Esophagus (tissue), 2 donors: ENCODE data around the gene MICALL1. TPM values are rescaled to one million over a fixed set of nuclear protein-coding genes. Genes with fewer than 3 reads are reported as not detected.

ENCODE experiments used
- H3K27ac ChIP-seq, 2 donors: one replicate each; pipeline ENCODE4 v1.5.1; 2013; ENCODE audit warnings: low read depth in 2 of 2, mild to moderate bottlenecking in 2 of 2, inconsistent platforms in 1 of 2, low read length in 1 of 2, moderate library complexity in 1 of 2
- H3K27me3 ChIP-seq, 2 donors: one replicate each; pipeline ENCODE4 v1.6.1; 2013; ENCODE audit warnings: low read length in 2 of 2, control low read depth in 1 of 2, mild to moderate bottlenecking in 1 of 2; ENCODE audit not compliant: insufficient read depth in 2 of 2, control insufficient read depth in 1 of 2
- H3K36me3 ChIP-seq, 2 donors: one replicate each; pipeline ENCODE4 v1.6.1; 2013; ENCODE audit warnings: low read length in 1 of 2; ENCODE audit not compliant: control insufficient read depth in 2 of 2, insufficient read depth in 2 of 2
- H3K4me1 ChIP-seq, 2 donors: one replicate each; pipeline ENCODE4 v1.6.1; 2013; ENCODE audit warnings: low read length in 1 of 2; ENCODE audit not compliant: control insufficient read depth in 2 of 2, insufficient read depth in 2 of 2
- H3K4me3 ChIP-seq, 2 donors: one replicate each; pipeline ENCODE4 v1.5.1; 2013; ENCODE audit warnings: low read length in 2 of 2, mild to moderate bottlenecking in 2 of 2, low read depth in 1 of 2, moderate library complexity in 1 of 2
- H3K9me3 ChIP-seq, 2 donors: one replicate each; pipeline ENCODE4 v1.6.1; 2013; ENCODE audit warnings: mild to moderate bottlenecking in 2 of 2, low read depth in 1 of 2, low read length in 1 of 2, moderate library complexity in 1 of 2; ENCODE audit not compliant: control insufficient read depth in 2 of 2, insufficient read depth in 1 of 2
- WGBS, 2 donors: extraction: QIAGEN DNeasy Blood & Tissue Kit; methylation state at CpG; one replicate each; pipeline ENCODE4 v1.1.7; 2013; 5-methylcytosine and 5-hydroxymethylcytosine counted together
- polyA plus RNA-seq, 2 donors: library from polyadenylated mRNA; stranded (reverse); fragments of 200-250 nt; gene quantifications; one replicate each; pipeline ENCODE4 v1.2.3, GENCODE V29; 2013
- donor health status: healthy with polysubstance abuse.
- donor health status: Bipolar disorder and iron deficiency.

The MICALL1 gene
- polyA plus RNA-seq, 2 donors, result 41.7 to 44.1 TPM

DNA sequence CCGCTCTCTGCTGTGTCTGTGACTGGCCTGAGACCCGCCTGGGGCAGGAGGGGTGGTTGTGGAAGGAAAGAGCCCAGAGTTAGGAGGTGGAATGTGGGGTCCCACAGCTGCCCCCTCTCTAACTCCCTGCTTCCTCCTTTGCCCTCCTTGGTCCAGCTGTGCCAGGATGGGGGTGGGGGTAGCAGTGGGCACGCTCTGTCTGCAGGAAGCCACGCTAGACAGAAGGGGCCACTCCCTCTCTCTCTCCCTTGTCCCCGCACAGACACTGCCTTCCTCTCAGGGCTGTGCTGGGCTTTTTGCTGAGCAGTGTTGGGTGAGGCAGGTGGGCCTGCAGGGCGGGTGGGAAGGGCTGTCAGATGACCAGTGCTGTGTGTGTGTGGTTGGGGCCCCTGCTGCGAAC lies 80.3 kb downstream of the MICALL1 start:
- 82 to 90% methylated on average over 7 of the region's 7 CpGs for WGBS, 2 donors
- H3K4me3 ChIP-seq, result no peak overlapping the region
- no peak overlapping the region for H3K27ac ChIP-seq

DNA sequence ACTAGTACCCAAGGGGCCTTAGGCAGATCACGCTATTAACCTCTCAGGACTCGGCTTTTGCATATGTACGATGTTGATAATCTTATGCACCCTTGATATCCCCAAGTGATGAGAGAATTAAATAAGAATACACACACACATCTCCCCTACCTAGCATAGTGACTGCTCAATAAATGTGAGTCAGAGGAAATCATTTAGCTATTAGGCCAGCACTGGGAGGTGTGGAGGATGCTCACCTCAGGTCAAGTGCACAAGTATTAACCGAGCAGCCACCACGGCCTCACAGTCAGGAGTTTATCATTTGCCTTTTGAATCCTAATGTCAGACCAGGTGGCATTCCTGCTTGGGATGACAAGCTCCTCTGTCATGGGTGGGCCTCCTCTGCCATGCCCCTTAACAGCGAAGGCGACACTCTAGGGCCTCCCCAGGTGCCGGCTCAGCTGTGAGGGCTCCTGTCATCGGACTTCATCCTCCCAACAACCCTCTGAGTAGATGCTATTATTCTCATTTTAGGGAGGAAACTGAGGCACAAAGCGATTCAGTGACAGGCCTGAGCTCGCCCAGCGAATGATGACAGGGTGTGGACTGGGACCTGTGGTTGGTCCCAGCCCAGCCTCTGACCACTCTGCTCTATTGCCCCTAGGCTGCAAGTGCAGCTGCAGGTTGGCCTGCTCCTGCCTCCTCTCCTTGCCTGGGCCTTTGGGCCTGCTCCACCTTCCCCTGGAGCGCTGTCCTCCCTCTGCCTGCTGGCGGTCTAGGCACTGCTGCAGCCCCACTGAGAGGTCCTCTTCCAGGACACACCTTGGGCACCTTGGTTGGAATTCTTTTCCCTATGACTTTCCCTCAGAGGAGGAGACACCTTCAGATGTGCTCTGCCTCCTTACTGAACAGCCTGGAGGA lies 83.3 kb downstream of the MICALL1 start:
- Histone ChIP-seq H3K27me3 (no peaks in the 10 kb centered on the region), H3K27ac (no peak overlapping the region), H3K4me3 (no peak overlapping the region), H3K4me1 (no peaks in the 10 kb centered on the region), H3K9me3 (no peaks in the 10 kb centered on the region), H3K36me3 (peaks cover 0 to 9% of the 10 kb centered on the region in 2 donors)
- WGBS, 2 donors, result 91 to 92% methylated on average over 14 of the region's 14 CpGs

More for the DNA sequence above, 80.3 kb downstream of the MICALL1 start:
- Histone ChIP-seq H3K9me3 (no peaks in the 10 kb centered on the region), H3K36me3 (peaks cover 0 to 9% of the 10 kb centered on the region in 2 donors), H3K27me3 (no peaks in the 10 kb centered on the region), H3K4me1 (no peaks in the 10 kb centered on the region)

DNA sequence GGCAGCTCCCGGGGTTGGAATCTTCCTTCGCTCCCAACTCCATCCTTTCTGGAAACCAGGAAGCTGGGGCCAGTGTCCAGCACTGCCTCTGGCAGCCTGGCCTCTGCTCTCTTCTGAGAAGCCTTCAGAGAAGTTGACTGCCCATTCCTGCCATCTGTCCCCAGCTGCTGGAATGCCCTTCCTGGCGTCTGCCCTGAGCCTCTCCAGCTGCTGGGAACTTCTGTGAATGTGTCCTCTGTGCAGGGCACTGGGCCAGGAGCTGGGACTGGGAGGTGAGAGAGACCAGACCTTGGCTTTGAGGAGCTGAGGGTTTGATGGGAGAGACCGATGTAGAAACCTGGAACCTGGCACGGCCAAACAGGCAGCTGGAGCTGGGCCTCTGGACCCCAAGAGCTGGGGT lies 84.2 kb downstream of the MICALL1 start:
- Histone ChIP-seq H3K36me3 (peaks cover 0 to 9% of the 10 kb centered on the region in 2 donors), H3K27me3 (no peaks in the 10 kb centered on the region), H3K27ac (no peak overlapping the region), H3K4me3 (no peak overlapping the region), H3K9me3 (no peaks in the 10 kb centered on the region), H3K4me1 (no peaks in the 10 kb centered on the region)
- WGBS, 2 donors, result 70 to 80% methylated on average over 5 of the region's 5 CpGs

DNA sequence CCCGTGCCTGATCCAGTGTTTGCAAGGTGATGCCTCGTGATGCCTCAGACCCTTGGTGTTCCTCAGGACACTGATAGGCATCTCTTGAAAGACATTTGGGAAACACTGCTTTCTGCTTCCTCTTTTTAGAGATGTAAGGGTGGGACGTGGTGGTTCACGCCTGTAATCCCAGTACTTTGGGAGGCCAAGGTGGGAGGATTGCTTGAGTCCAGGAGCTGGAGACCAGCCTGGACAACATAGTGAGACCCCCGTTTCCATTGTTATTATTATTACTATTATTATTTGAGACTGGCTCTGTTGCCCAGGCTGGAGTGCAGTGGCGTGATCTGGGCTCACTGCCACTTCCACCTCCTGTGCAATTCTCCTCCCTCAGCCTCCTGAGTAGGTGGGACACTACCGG lies 84.8 kb downstream of the MICALL1 start:
- peaks cover 0 to under 1% of the 10 kb centered on the region in 2 donors for H3K4me1 ChIP-seq
- peaks cover 0 to 9% of the 10 kb centered on the region in 2 donors for H3K36me3 ChIP-seq
- H3K27me3 ChIP-seq, result no peaks in the 10 kb centered on the region
- no peak overlapping the region for H3K27ac ChIP-seq
- 88 to 92% methylated on average over 7 of the region's 7 CpGs for WGBS, 2 donors
- H3K4me3 ChIP-seq, result no peak overlapping the region
- no peaks in the 10 kb centered on the region for H3K9me3 ChIP-seq

DNA sequence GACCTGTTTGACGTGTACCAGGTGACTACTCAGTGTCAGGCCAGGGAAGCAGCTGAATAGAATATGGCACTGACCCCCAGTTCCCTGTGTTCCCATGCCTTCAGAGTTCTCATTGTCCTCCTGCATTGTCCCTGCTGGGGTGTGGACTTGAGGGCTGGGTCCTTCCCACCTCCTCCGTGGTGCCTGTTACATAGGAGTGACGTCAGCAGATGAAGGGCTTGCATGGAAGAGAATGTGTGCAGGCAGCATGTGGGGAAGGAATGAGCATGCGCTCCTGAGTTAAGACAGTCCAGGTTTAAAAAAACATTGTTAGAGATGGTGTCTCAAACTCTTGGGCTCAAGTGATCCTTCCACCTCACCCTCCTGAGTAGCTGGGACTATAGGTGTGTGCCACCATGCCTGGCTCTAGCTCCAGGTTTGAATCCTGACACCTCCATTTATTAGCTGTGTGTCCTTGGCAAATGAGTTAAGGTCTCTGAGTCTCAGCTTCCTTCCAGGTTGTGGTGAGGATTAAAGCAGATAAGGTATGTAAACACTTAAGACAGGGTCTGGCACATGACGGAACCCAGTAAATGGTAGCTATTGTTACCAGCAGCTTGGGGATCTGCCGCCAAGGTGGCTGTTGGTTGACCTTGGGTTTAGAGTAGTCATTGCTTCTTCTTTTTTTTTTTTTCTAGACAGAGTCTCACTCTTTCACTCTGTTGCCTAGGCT lies 85.8 kb downstream of the MICALL1 start:
- WGBS, 2 donors, result 67 to 76% methylated on average over 6 of the region's 6 CpGs
- H3K9me3 ChIP-seq, result no peaks in the 10 kb centered on the region
- no peak overlapping the region for H3K27ac ChIP-seq
- peaks cover 0 to 5% of the 10 kb centered on the region in 2 donors for H3K36me3 ChIP-seq
- H3K4me3 ChIP-seq, result no peak overlapping the region
- no peaks in the 10 kb centered on the region for H3K27me3 ChIP-seq
- H3K4me1 ChIP-seq, result peaks cover 0 to 8% of the 10 kb centered on the region in 2 donors

Other genes with a start within 250 kb of the MICALL1 start
- gene PDXP, start 247.6 kb upstream of the MICALL1 start, polyA plus RNA-seq, result 1 to 10 TPM; 1.4 to 2.2 TPM
- gene LGALS1, start 230.7 kb upstream of the MICALL1 start, polyA plus RNA-seq, result 100 to 1,000 TPM; 160 to 194 TPM
- gene NOL12, start 220.0 kb upstream of the MICALL1 start, polyA plus RNA-seq, result 10 to 100 TPM; 35.2 to 43.3 TPM
- 10 to 100 TPM; 57.8 to 63.8 TPM for gene TRIOBP, start 209.2 kb upstream of the MICALL1 start, polyA plus RNA-seq
- 10 to 100 TPM; 20.1 to 31.8 TPM for gene GCAT, start 98.4 kb upstream of the MICALL1 start, polyA plus RNA-seq
- gene GALR3, start 82.9 kb upstream of the MICALL1 start, polyA plus RNA-seq, result under 1 TPM in 1 of 2 donors, not detected in 1; 0.02 TPM
- gene ANKRD54, start 62.0 kb upstream of the MICALL1 start, polyA plus RNA-seq, result 10 to 100 TPM; 15.2 to 18.7 TPM
- 100 to 1,000 TPM; 113 to 265 TPM for gene EIF3L, start 56.9 kb upstream of the MICALL1 start, polyA plus RNA-seq
- gene C22orf23, start 47.3 kb downstream of the MICALL1 start, polyA plus RNA-seq, result under 1 TPM; 0.16 to 0.39 TPM
- gene POLR2F, start 47.4 kb downstream of the MICALL1 start, polyA plus RNA-seq, result 100 to 1,000 TPM in 1 of 2 donors, 10 to 100 TPM in 1; 84.8 to 114 TPM
- gene SOX10, start 78.3 kb downstream of the MICALL1 start, polyA plus RNA-seq, result under 1 TPM; 0.63 to 0.99 TPM
- 10 to 100 TPM; 25.3 to 25.6 TPM for gene PICK1, start 151.1 kb downstream of the MICALL1 start, polyA plus RNA-seq
- under 1 TPM; 0.25 to 0.41 TPM for gene SLC16A8, start 177.9 kb downstream of the MICALL1 start, polyA plus RNA-seq
- gene BAIAP2L2, start 204.4 kb downstream of the MICALL1 start, polyA plus RNA-seq, result 10 to 100 TPM in 1 of 2 donors, 1 to 10 TPM in 1; 2.6 to 34.5 TPM